Raji (cell line): Measurements from ENCODE around the gene C2CD4D.

Experiments used
- POLR2A ChIP-seq: IDR thresholded peaks from 2 replicates; pipeline ENCODE4 v1.6.1; 2011; ENCODE audit warnings: low read depth, low read length, control low read depth; ENCODE audit not compliant: insufficient read depth

C2CD4D gene

GRCh38 chr1:151839457-151840403 is at the start of gene C2CD4D:
C2CD4D (minus strand) TSS chr1:151839820; CDS start chr1:151838989, 831 bp downstream.
- no peak for TF ChIP-seq POLR2A

- no peak for TF ChIP-seq POLR2A
Measured at GRCh38 chr1:151888972-151889570, 49.5 kb upstream of the C2CD4D start.

GRCh38 chr1:151887028-151887427 is 47.4 kb upstream of the C2CD4D start:
- TF ChIP-seq POLR2A: no peak

GRCh38 chr1:151885479-151885878 is 45.9 kb upstream of the C2CD4D start:
- no peak for TF ChIP-seq POLR2A

GRCh38 chr1:151882466-151882865 is 42.8 kb upstream of the C2CD4D start:
- no peak for TF ChIP-seq POLR2A

- TF ChIP-seq POLR2A: no peak
Measured at GRCh38 chr1:151881479-151881878, 41.9 kb upstream of the C2CD4D start.

GRCh38 chr1:151875419-151876097 is 35.9 kb upstream of the C2CD4D start:
- no peak for TF ChIP-seq POLR2A

GRCh38 chr1:151871284-151872030 is 31.8 kb upstream of the C2CD4D start:
- TF ChIP-seq POLR2A: no peak

GRCh38 chr1:151868486-151868885 is 28.9 kb upstream of the C2CD4D start:
- TF ChIP-seq POLR2A: no peak

GRCh38 chr1:151867765-151868411 is 28.3 kb upstream of the C2CD4D start:
- TF ChIP-seq POLR2A: no peak

GRCh38 chr1:151867321-151867720 is 27.7 kb upstream of the C2CD4D start:
- no peak for TF ChIP-seq POLR2A

GRCh38 chr1:151864411-151864810 is 24.8 kb upstream of the C2CD4D start:
- TF ChIP-seq POLR2A: no peak

GRCh38 chr1:151862604-151863003 is 23.0 kb upstream of the C2CD4D start:
- TF ChIP-seq POLR2A: no peak

GRCh38 chr1:151860504-151861187 is 21.0 kb upstream of the C2CD4D start:
- TF ChIP-seq POLR2A: no peak
